ENCODE measurements around the gene SHC3.

SHC3 gene

GRCh38 chr9:89038382-89039103 is 140.1 kb downstream of the SHC3 start:
- no peaks in the 10 kb centered on the region for H3K36me3 ChIP-seq (ENCODE audit: low read depth)
- TF ChIP-seq, protein P1, sequence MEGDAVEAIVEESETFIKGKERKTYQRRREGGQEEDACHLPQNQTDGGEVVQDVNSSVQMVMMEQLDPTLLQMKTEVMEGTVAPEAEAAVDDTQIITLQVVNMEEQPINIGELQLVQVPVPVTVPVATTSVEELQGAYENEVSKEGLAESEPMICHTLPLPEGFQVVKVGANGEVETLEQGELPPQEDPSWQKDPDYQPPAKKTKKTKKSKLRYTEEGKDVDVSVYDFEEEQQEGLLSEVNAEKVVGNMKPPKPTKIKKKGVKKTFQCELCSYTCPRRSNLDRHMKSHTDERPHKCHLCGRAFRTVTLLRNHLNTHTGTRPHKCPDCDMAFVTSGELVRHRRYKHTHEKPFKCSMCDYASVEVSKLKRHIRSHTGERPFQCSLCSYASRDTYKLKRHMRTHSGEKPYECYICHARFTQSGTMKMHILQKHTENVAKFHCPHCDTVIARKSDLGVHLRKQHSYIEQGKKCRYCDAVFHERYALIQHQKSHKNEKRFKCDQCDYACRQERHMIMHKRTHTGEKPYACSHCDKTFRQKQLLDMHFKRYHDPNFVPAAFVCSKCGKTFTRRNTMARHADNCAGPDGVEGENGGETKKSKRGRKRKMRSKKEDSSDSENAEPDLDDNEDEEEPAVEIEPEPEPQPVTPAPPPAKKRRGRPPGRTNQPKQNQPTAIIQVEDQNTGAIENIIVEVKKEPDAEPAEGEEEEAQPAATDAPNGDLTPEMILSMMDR (IDR thresholded peaks at IDR 0.05; ENCODE audit: poor library complexity, severe bottlenecking): no peak
- ATAC-seq (ENCODE audit: low read depth) (peak; percentile 38; the same call in 1 of the 3 replicates), DNase-seq (ENCODE audit: low spot score) (no peak)
- H3K27me3 ChIP-seq (ENCODE audit: insufficient read depth, poor library complexity, severe bottlenecking): no peaks in the 10 kb centered on the region
- H3K9me3 ChIP-seq (ENCODE audit: severe bottlenecking): no peaks in the 10 kb centered on the region
- no peaks in the 10 kb centered on the region for H3K4me1 ChIP-seq (ENCODE audit: insufficient read depth, poor library complexity, severe bottlenecking)
- H3K27ac ChIP-seq (ENCODE audit: poor library complexity, severe bottlenecking): no peak overlapping the region
- H3K4me3 ChIP-seq (ENCODE audit: severe bottlenecking): no peak overlapping the region

DNA sequence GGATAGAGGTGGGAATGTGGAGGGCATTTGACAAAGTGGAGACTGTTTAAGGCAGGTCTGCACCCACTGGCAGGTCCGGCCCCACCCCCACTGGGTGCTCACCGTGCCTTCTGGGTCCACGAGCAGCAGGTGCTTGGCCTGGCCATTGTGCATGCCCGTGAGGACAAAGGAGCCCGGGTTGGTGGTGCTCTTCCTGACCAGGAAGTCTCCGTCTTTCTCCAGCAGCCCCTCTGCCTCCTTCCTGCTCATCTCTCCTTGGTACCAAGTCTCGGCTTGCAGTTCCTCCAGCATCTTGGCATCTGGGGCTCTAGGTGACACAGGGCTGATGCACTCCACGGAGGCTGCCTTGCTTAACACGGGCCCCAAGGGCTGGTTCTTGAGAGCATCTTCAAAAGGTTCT is 140.7 kb downstream of the SHC3 start:
- no peaks in the 10 kb centered on the region for H3K36me3 ChIP-seq (ENCODE audit: low read depth)
- H3K4me1 ChIP-seq (ENCODE audit: insufficient read depth, poor library complexity, severe bottlenecking): no peaks in the 10 kb centered on the region
- no peaks in the 10 kb centered on the region for H3K27me3 ChIP-seq (ENCODE audit: insufficient read depth, poor library complexity, severe bottlenecking)
- H3K27ac ChIP-seq (ENCODE audit: poor library complexity, severe bottlenecking): no peak overlapping the region
- no peak for ATAC-seq (ENCODE audit: low read depth)
- no peaks in the 10 kb centered on the region for H3K9me3 ChIP-seq (ENCODE audit: severe bottlenecking)
- no peak overlapping the region for H3K4me3 ChIP-seq (ENCODE audit: severe bottlenecking)
- TF ChIP-seq, protein P1 (IDR thresholded peaks at IDR 0.05; ENCODE audit: poor library complexity, severe bottlenecking): no peak
- DNase-seq (ENCODE audit: low spot score): no peak

GRCh38 chr9:89037346-89037745 is 141.3 kb downstream of the SHC3 start:
- H3K4me1 ChIP-seq (ENCODE audit: insufficient read depth, poor library complexity, severe bottlenecking): no peaks in the 10 kb centered on the region
- H3K27me3 ChIP-seq (ENCODE audit: insufficient read depth, poor library complexity, severe bottlenecking): no peaks in the 10 kb centered on the region
- ATAC-seq (ENCODE audit: low read depth): no peak
- H3K36me3 ChIP-seq (ENCODE audit: low read depth): no peaks in the 10 kb centered on the region
- no peak overlapping the region for H3K4me3 ChIP-seq (ENCODE audit: severe bottlenecking)
- no peak overlapping the region for H3K27ac ChIP-seq (ENCODE audit: poor library complexity, severe bottlenecking)
- TF ChIP-seq, protein P1 (IDR thresholded peaks at IDR 0.05; ENCODE audit: poor library complexity, severe bottlenecking): no peak
- no peaks in the 10 kb centered on the region for H3K9me3 ChIP-seq (ENCODE audit: severe bottlenecking)
- DNase-seq (ENCODE audit: low spot score): no peak

DNA sequence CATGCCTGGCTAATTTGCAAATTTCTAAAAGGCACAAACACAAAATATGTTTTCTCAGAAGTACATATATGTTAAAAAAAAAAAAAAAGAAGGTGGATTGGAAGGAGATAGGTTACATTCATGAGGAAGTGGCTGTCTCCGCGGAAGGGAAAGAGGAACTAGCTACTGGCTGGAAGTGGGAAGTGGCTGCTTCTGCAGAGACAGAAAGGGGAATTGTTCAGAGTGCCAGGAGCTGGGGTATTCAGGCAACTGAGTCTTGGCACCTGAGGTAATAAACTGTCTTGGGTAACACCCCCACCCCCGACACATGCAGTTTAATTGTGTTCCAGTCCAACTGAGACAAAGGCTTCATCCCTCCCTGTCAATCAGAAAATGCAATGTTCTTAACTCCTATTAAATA is 141.7 kb downstream of the SHC3 start:
- H3K4me1 ChIP-seq (ENCODE audit: insufficient read depth, poor library complexity, severe bottlenecking): no peaks in the 10 kb centered on the region
- no peak for DNase-seq (ENCODE audit: low spot score)
- no peaks in the 10 kb centered on the region for H3K36me3 ChIP-seq (ENCODE audit: low read depth)
- no peak overlapping the region for H3K27ac ChIP-seq (ENCODE audit: poor library complexity, severe bottlenecking)
- TF ChIP-seq, protein P1 (IDR thresholded peaks at IDR 0.05; ENCODE audit: poor library complexity, severe bottlenecking): no peak
- H3K27me3 ChIP-seq (ENCODE audit: insufficient read depth, poor library complexity, severe bottlenecking): no peaks in the 10 kb centered on the region
- H3K4me3 ChIP-seq (ENCODE audit: severe bottlenecking): no peak overlapping the region
- no peak for ATAC-seq (ENCODE audit: low read depth)
- H3K9me3 ChIP-seq (ENCODE audit: severe bottlenecking): no peaks in the 10 kb centered on the region

- ATAC-seq (ENCODE audit: low read depth) (no peak), DNase-seq (ENCODE audit: low spot score) (no peak)
- no peaks in the 10 kb centered on the region for H3K4me1 ChIP-seq (ENCODE audit: insufficient read depth, poor library complexity, severe bottlenecking)
- no peak overlapping the region for H3K4me3 ChIP-seq (ENCODE audit: severe bottlenecking)
- no peak overlapping the region for H3K27ac ChIP-seq (ENCODE audit: poor library complexity, severe bottlenecking)
- no peaks in the 10 kb centered on the region for H3K36me3 ChIP-seq (ENCODE audit: low read depth)
- H3K9me3 ChIP-seq (ENCODE audit: severe bottlenecking): no peaks in the 10 kb centered on the region
- no peaks in the 10 kb centered on the region for H3K27me3 ChIP-seq (ENCODE audit: insufficient read depth, poor library complexity, severe bottlenecking)
- TF ChIP-seq, protein P1 (IDR thresholded peaks at IDR 0.05; ENCODE audit: poor library complexity, severe bottlenecking): no peak
Measured at GRCh38 chr9:89036383-89036782, 142.2 kb downstream of the SHC3 start.

Measured in RWPE2 (cell line).